HG02642 (cell line): ENCODE measurements around the gene AASDHPPT.

Experiments
- ATAC-seq: cut with Tn5 transposase; IDR thresholded peaks from one replicate; pipeline ENCODE4 v1.9.1; 2021; ENCODE audit warnings: mild to moderate bottlenecking; ENCODE audit not compliant: unreplicated experiment, poor library complexity

Gene AASDHPPT

DNA sequence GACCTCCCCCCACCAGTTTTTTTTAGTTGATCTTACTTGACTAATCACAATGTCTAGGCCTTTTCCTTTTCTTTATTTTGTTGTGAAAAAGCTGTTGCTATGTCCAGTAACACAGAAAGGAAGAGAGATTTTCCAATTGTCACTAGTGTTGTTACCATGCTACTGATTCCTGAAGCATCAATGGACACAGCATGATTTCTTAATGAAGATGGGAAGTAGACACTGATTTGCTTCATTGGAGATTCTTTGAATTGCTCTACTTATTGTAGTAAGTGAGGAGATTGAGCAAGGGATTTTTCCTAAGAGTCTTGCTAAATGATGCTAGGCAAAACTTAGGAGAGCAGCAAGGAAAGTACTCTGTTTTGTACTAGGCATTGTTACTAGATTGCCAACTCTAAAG, 4.6 kb downstream of the AASDHPPT start:
- ATAC-seq, result no peak

GRCh38 chr11:106086135-106086534, 8.7 kb downstream of the AASDHPPT start:
- no peak for ATAC-seq

DNA sequence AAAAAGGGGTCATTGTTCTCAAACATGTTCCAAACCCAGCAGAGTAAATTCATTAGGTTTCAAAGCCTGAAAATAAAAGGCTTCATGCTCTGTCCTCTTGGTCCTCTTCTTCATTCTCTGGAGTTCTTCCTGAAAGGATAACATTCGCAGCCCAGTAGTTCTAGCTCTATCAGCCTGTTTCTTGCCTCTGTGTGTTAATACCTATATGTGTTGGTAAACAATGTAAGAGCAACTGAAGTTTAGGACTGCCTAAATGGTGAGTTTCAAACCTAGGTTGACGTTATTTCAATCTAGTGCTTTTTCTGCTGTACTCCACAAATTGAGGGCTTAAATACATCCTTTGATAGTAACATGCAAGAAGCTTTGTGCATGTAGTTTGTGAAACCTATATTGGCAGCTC, 9.4 kb downstream of the AASDHPPT start:
- no peak for ATAC-seq

GRCh38 chr11:106087815-106088435, 10.5 kb downstream of the AASDHPPT start:
- ATAC-seq, result peak; percentile 25

GRCh38 chr11:106088896-106089295, 11.4 kb downstream of the AASDHPPT start:
- no peak for ATAC-seq

DNA sequence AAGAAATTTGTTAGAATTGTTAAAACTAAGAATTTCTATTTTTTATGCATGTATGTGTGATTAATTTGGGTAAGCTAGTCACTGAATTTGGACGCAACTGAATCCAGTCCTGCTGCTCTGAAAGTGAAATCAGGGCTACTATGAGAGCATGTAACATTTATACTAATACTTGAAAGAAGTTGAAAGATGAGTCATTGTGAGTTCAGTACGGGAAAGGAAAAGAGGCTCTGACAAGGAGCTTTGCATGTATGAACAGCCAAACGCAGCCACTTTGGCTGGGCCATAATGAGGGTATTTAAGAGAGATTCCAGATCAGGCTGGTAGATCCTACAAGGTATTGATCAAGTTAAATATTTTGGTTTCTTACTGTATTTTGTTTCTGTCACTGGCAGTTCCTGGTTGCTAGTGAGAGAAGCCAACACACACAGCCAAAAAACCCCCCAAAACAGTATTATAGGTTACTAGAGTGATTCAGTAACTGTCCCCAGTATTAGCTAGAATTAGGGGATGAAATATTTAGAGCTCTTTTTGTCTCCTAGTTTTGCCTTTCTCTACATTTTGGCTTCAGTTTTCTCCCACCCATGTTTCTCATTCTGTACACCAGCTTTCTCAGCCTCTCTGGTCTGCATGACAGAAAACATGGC, 14.1 kb downstream of the AASDHPPT start:
- ATAC-seq, result peak; percentile 97

DNA sequence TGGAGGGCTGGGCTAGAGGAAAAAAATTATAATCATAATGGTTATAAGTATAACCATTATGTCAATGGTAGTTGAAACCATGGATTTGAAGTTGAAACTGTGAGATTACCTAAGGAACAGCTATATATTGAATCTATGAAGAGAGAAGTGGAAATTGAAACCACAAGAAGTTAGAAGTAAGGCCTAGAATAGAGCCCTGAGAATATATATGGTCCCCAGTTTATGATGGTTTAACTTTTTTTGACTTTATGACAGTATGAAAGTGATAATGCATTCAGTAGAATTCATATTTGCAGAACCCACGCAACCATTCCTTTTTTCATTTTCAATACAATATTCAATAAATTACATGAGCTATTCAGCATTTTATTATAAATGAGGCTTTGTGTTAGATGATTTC, 15.0 kb downstream of the AASDHPPT start:
- peak; percentile 26 for ATAC-seq

- ATAC-seq, result no peak
These were observed 21.6 kb downstream of the AASDHPPT start for GRCh38 chr11:106098893-106099553.

- no peak for ATAC-seq
These were observed 23.9 kb downstream of the AASDHPPT start for GRCh38 chr11:106101370-106101769.

GRCh38 chr11:106101819-106102218, 24.4 kb downstream of the AASDHPPT start:
- no peak for ATAC-seq

DNA sequence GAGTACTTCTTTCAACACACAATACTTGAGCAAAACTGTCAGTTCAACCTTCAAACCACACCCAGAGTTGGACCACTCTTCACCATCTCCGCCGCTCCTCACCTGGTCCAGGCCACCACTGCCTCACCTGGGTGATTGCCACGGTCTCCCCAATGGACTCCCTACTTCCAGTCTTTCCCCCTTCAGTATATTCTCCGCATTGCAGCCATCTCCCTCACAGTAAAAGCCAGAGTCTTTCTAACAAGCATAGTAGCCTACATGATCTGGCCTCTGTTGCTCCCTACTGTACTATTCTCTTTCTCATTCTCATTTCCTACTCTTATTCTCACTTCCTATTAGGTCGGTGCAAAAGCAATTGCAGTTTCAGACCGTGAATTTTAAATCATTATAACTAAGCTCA, 28.5 kb downstream of the AASDHPPT start:
- ATAC-seq, result no peak

GRCh38 chr11:106121570-106122320, 44.3 kb downstream of the AASDHPPT start:
- no peak for ATAC-seq

GRCh38 chr11:106127604-106128003, 50.1 kb downstream of the AASDHPPT start:
- no peak for ATAC-seq

DNA sequence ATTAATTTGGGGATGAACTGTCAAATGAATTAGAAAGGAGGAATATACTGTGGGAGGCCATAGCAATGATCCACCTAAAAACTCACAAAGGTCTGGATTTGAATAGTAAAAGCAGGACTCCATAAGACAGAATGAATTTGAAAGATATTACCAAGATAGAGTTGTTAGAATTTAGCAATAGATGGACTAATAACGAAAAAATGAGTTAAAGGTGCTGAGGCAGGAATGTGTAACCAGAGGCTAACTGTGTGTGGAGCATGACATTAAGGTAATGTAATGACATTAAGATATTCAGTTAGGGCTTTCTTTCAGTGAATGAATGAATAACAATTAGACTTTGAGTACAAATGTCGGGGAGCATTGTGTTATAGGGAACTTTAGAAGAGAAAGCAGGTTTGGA, 51.3 kb downstream of the AASDHPPT start:
- no peak for ATAC-seq

DNA sequence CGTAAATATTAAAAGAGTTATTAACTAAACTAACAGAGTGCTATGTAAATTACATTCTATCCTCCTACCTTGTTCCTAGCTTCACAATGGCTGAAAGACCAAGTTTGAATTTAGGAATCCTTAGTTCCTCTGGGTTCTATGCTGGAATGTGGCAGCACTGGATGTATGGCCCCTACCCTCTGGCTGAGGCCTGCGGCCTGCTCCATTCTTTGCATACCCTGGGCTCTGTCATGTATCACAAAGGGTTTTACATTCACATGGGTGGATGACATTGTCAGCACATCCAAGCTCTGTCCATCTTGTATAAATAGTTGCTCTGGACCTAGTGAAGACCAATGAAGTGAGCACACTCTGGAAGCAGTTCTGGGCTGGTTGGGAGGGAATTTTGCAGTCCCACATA, 54.5 kb downstream of the AASDHPPT start:
- ATAC-seq, result no peak

- no peak for ATAC-seq
These were observed 55.3 kb downstream of the AASDHPPT start for GRCh38 chr11:106132582-106133354.

- no peak for ATAC-seq
These were observed 56.1 kb downstream of the AASDHPPT start for GRCh38 chr11:106133529-106133928.

GRCh38 chr11:106137061-106137460, 59.6 kb downstream of the AASDHPPT start:
- no peak for ATAC-seq

GRCh38 chr11:106137758-106138157, 60.3 kb downstream of the AASDHPPT start:
- no peak for ATAC-seq
